Retina (tissue), 1 donor: Measurements from ENCODE around the gene SUPT4H1.

Source experiments
- DNase-seq: peaks from one replicate; pipeline ENCODE4 v3.0.0-alpha.2; 2016

SUPT4H1 gene

DNA sequence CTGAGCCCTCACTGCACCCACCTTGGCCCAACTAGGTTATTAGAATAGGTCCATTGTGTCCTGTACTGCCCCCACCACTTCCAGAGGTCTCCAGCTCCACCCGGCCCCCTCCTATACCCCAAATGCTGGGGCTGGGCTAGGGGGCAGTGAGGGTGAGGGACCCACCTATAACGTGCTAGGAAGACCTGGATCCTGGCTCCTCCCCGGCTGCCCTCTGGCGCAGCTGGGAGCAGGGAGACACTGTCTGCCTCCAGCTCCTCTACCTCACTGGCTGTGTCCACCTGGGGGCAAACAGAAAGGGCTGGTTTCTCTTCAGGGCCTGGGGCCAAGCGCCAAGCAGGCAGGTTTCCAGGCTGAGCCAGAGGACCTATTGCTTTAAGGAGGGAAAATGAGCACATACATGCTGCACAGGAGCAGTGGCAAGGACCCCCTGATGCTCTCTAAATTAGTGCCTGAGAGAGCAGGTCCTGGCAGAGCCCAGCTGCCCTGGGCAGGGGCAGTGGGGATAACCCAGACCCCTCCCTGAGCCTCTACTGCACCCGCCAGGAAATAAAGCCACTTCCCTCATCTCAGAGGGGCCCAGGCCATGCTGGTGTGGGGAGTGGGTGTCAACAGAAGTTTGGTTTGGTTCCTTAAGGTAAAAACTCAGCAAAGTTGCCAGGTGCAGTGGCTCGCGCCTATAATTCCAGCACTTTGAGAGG is 35.6 kb downstream of the SUPT4H1 start:
- no peak for DNase-seq

GRCh38 chr17:58315750-58316149 is 36.3 kb downstream of the SUPT4H1 start:
- DNase-seq, result no peak

- DNase-seq, result no peak
These were observed 36.7 kb downstream of the SUPT4H1 start for GRCh38 chr17:58315281-58315711.

DNA sequence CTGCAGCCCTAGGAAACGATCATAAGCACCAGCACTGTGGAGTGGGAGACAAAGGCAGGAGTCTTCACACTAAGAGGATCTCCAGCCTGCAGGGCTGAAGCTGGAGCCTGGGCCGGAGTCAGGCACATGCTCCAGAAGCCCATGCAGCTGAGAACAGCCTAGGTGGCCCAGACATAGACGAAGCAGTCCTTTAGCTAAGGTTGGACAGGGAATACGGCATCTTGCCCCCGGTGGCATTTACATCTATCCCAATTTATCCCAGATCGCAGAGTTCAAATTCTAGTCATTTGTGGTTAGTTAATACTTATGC is 37.3 kb downstream of the SUPT4H1 start:
- no peak for DNase-seq

GRCh38 chr17:58313815-58314705 is 37.9 kb downstream of the SUPT4H1 start:
- DNase-seq, result no peak

DNA sequence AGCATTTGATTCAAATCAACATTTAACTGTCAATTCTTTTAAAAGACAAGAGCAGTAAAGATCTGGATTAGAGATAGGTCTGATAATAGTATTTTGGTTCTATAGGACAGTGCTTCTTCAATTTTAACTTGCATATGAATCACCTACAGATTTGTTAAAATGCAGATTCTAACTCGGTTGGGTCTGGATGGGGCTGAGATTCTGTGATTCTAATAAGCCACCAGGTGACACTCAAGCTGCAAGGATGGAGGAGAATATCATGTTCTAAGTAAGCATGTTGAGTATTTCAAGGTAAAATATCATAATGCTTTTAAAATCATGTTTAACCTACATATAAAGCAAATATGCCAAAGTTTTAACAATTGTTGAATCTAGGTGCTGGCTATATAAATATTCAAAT is 39.2 kb downstream of the SUPT4H1 start:
- no peak for DNase-seq

- DNase-seq, result no peak
These were observed 39.9 kb downstream of the SUPT4H1 start for GRCh38 chr17:58312021-58312630.

DNA sequence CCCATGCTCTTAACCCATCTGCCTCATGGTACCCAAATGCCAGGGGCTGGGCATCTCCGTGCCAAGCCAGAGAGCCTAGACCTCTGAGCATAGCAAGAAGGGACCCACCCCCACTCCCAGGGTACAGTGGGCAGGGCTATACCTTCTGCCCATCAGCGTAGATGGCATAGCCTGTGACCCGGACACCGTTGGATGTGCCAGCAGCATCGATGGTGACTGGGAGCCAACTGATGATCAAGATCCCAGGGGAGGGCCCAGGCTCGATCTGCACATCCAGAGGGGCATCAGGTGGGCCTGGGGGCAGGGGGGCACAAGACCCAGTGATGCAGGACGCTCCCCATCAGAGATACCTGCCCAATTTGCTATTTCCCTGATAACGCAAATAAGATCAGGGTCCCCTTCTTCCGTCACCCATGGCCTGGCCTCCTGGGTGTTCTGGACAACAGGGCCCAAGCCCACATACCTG is 40.5 kb downstream of the SUPT4H1 start:
- no peak for DNase-seq

DNA sequence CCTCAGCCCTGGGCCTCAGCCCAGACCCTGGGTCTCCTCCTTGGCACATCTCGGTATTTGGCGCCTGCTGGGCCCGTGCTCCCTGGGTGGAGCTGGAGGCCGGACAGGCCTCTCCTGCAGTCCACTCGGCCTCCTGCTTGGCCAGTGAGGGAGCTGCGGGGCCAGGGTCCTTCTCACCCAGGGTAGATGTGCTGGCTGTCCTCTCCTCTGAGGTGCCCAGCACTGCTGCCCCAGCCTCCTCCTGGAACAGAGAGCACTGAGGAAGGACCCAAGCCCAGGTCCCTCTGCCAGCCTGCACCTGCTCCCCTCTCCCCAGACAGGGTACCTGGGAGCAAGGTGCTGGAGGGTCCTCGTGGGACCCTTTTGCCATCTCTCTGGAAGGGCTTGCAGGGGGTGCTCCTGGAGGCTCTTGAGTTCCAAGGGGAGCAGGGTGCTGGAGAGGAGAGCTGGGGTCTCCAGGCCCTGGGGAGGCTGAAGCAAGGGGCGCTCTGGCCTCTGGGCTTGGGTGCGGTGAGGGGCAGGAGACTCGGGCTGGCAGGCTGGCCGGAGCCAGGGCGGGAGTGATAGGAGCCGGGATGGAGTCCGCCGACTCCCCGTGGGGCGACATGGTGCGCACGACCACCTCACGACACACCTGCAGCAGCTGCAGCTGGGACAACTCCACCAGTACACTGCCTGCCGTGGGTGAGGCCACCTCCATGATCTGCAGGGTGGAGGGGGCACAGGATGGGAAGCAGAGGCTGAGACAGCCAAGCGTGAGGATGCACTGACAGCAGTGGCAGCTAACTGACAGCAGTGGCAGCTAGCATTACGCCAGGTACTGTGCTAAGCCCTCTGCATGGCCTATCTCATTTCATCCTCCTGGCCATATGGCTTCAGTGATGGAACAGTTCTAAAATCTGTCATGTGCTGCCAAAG is 41.2 kb downstream of the SUPT4H1 start:
- no peak for DNase-seq

GRCh38 chr17:58309918-58310259 is 42.1 kb downstream of the SUPT4H1 start:
- DNase-seq, result no peak

GRCh38 chr17:58308985-58309917 is 42.8 kb downstream of the SUPT4H1 start:
- no peak for DNase-seq

DNA sequence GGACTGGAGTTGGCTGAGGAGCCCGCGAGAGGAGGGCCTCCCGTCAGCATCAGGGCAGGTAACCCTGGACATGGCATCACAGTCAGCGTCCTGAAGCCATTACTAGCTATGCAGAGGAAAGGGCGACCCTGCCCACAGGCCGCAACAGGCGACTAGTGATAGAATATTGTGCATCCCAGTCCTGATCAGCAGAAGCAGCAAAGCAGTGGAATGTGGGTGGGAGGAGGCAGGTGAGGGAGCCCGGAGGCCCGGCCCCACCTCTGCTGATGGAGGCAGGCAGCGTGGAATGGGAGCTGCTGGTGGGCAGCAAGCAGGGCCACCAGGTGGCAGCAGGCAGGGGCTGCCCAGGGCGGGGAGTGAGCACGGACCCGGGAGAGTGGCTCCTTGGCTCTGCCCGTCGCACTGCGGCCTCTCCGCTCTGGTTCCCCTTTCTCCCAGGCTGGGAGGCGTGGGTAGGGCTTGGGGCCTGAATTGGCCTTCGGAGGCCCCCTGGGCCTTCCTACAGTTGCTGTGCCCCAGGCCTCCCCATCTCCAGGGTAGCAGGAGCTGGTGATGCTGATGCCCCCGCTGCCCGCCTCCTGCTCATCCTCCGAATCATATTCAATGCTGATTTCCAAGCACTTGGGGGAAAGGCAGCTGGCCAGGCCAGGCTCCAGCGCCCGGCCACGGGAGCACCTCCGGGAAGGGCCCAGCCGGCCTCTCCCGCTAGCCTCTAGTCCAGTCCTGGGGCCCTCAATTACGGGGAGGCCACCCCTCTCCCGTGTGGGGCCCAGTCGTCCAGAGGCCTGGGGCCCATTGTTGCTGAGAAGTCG is 43.6 kb downstream of the SUPT4H1 start:
- DNase-seq, result no peak

DNA sequence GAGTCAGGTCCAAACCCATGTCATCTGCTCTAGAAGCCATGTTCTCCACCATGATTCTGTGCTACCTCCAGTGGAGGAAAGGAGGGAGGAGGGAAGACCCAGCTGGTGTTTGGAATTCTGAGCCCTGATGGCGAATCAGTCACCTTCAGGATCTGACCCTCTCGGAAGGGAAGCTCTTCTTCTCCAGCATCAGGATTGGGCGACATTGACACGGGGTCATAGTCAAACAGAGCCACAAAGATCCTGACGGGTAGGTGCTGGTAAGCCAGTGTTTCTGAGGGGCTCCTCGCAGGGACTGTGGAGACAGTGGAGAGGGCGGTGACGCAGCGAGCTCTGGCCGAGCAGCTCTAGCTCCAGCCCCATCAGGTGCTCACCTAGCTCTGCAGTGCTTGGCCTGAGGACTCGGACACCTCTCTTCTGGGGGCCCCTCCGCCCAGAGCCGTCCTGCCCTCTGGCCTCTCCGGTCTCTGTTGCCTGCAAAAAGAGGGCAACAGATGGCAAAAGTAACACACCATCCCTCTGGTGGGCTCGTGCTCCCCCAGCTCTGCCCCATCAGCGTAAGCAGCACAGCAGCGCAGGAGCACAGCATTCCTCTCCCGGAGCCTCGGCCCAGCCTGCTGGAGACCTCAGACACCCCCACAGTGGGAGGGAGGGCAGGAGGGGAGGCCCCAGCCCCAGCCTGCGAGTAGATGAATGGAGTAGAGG is 44.4 kb downstream of the SUPT4H1 start:
- no peak for DNase-seq

GRCh38 chr17:58306131-58306951 is 45.7 kb downstream of the SUPT4H1 start:
- DNase-seq, result no peak

- no peak for DNase-seq
These were observed 46.4 kb downstream of the SUPT4H1 start for GRCh38 chr17:58305626-58306025.

DNA sequence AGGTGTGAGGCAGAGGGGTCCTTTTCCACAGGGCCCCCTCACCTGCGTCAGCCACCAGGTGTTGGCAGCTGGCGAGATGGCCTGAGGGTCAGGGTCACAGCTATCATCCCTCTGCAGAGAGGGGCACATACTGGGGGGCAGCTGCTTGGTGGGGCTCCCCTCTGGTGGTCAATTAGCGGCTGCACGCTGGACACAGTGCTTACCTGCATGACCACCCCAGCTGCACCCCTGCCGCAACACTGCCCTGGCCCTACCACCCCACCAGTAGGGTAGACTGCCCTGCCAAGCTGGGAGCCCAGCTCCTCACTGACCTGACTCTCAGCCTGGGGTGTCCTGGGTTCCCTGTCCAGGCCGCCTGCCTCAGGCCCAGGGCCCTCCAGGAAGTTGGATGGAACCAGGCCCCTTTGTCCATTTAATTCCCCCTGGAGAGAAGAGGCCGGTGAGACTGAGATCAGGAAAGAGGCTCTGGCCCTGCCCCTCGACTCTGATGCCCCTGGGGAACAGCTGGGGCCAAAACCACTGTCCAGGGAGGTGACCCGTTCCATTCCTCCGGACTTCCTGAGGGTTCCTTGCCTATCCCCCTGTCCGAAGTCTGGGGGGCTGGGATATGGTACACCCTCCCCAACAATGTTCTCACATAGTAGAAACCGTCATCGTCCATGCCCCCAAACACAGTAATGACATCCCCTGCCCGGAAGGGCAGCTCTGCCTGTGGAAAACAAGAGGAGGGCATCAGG is 47.1 kb downstream of the SUPT4H1 start:
- no peak for DNase-seq

DNA sequence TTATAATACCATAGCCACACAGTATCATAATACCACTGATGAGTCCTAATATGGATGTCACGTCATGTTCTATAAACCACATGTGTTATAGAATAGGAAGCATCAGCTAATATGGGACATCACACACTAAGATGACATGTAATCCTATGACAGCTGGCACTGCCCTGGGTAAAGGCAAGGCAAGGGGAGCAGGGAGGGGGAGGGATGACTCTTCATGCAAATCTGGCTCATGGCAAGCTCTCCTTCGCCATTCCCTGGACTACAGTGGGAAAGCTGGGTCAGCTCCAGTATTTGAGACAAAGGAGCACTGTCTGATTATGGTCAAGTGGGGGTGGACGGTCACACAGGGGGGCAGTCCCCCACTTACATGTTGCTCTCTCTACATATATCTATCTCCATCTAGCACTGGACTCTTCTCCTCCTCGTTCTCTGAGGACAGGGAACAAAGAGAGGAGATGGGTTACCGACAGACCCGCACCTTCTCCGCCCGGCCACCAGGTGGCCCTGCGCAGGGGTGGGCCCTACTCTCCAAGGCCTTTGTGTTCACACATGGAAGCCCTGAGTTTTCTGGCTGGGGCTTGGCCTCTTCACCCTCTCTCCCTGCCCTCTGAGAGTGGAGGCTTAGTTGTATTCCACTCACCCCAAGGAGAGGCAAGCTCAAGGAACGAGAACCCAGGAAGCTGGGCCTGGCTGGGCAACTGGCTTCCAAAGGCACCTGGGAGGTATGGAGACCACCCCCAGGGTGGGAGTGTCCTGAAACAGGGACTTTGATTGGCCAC is 47.8 kb downstream of the SUPT4H1 start:
- peak; percentile 77 for DNase-seq
